ENCODE results near the gene ABCC6. TPM values are rescaled to one million over a fixed set of nuclear protein-coding genes. Genes with fewer than 3 reads are reported as not detected.
"Not testable (repeated sequence)": the region's sequence is repeated elsewhere in the genome, so short reads cannot be mapped to it uniquely, and the experiment has no call there.

Gene ABCC6
- total RNA-seq, 1 experiment from 2014 or later = 1.6 TPM

DNA sequence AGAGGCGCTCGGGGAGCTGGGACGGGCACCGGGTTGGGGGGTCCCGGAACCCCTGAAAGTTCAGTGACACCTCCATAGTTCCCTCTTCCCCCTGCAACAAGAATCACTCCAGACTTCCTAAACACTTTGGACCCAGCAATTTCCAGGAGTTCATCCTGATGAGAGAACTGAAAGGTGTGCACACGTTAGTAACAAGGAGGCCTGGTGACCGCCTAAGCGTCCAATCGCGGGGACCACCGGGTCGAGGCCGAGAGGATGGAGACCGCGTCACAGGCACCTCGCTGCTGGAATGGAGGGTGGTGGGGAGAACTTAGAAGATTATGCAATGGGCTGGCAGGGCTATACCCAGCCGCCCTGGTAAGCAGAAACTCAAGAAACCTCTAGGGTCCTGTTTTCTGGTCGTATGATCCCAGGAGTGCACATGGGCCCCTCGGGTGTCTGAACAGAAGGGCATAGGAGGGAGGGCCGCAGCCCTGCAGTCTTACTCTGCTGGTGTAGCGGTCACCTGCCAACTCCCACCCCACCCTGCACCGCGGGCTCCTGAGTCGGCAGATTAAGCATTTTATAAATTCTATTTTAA, 458 bp upstream of the ABCC6 start:
- DNase-seq (ENCODE audit: low spot score) = not testable (repeated sequence)

DNA sequence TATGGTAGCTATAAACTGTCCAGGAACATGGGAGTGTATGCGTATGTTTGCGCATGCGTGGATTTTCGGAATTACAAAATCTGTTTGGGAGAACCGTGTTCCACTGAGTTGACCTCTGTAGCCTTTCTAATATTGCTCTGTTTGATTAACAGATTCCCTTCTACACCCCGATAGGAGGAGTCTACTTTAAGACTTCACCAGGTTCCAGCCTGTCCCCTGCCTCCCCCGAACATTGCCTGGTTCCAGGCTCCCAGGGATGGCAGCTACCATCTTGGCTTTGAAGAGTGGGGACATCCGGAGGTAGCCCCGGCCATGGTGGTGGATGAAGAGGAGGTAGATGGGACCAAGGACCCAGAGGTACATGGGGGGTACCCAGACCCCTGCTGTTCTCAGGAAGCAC, 1.9 kb downstream of the ABCC6 start:
- not testable (repeated sequence) for DNase-seq (ENCODE audit: low spot score)

DNA sequence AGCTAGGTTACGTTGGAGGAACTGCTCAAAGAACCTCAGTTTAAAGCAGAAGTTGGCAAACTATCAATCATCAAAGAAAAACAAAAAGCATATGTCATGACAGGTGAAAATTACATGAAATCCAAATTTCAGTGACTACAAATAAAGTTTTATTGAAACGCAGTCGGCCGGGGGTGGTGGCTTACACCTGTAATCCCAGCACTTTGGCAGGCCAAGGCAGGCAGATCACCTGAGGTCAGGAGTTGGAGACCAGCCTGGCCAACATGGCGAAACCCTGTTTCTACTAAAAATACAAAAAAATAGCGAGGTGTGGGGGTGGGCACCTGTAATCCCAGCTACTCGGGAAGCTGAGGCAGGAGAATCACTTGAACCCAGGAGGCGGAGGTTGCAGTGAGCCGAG, 2.8 kb downstream of the ABCC6 start:
- DNase-seq (ENCODE audit: low spot score) = not testable (repeated sequence)

DNA sequence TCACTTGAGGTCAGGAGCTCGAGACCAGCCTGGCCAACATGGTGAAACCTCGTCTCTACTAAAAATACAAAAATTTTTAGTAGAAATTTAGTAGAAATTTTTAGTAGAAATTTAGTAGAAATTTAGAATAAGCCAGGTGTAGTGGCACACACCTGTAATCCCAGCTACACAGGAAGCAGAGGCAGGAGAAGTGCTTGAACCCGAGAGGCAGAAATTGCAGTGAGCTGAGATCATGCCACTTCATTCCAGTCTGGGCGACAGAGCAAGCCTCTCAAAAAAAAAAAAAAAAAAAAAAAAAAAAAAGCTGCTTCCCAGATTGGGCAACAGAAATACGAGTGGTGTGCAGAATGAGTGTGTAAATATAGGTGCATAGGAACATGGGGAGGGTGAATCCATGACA, 4.5 kb downstream of the ABCC6 start:
- not testable (repeated sequence) for DNase-seq (ENCODE audit: low spot score)

DNA sequence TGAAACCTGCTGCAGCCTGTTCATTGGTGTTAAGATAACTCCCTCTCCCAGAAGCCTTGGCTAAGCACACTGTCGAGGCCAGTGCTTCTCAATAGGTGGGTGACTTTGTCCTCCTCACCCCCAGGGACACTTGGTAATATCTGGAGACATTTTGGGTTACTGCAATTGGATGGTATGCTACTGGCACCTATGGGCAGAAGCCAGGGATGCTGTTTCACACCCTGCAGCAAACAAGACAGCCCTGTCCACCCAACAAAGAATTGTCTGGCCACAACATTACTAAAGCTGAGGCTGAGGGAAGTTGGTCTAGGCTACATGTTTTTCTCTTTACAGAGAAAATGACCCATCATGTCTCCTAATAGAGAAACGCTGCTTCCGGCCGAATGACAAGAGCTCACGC, 4.9 kb downstream of the ABCC6 start:
- not testable (repeated sequence) for DNase-seq (ENCODE audit: low spot score)

DNA sequence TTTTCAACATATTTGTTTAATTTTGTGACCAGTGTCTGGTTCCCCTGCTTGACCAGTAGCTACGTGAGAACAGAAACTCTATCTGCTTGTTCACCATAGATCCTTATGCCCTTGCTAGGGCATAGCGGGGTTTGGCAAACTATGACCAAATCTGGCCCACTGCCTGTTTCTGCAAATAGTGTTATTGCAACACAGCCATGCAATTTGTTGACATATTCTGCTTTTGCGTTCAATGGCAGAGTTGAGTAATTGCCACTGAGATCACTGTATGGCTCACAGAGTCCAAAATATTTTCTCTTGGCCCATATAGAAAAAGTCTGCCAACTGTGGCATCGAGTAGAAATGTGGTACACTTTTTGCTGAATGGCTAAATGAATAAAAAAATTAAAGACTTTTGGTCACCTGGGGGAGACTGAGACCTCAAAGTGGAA, 9.4 kb downstream of the ABCC6 start:
- peak; percentile 43 for DNase-seq (ENCODE audit: low spot score)

DNA sequence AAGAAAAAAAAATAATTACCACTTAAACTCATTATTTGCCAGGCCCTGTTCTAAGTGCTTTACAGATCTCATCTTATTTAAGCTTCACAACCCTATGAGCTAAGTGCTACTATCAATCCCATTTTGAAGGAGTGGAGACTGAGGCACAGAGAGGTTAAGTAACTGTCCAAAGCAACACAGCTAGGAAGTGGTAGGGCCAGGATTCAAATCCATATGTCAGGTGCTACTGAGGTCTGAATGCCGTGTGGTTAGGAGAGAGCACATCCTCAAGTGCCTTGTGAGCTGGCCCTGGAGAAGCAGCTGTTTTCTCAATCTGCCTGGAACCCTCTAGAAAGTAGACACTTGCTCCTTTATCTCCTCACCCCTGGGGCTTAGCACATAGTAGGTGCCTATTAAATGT, 11.9 kb downstream of the ABCC6 start:
- DNase-seq (ENCODE audit: low spot score) = not testable (repeated sequence)

DNA sequence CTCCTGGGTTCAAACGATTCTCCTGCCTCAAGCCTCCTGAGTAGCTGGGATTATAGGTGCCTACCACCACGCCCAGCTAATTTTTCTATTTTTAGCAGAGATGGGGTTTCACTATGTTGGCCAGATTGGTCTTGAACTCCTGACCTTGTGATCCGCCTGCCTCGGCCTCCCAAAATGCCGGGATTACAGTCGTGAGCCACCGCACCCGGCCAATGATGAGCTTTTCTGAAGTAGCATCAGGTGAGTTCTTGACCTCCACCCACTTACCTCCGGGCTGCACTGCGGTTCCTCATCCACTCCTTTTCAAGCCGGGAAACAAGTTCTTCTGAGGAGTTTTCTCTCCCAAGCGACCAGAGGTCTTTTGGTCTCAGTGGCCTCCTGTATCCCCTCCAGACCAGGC, 14.8 kb downstream of the ABCC6 start:
- not testable (repeated sequence) for DNase-seq (ENCODE audit: low spot score)

DNA sequence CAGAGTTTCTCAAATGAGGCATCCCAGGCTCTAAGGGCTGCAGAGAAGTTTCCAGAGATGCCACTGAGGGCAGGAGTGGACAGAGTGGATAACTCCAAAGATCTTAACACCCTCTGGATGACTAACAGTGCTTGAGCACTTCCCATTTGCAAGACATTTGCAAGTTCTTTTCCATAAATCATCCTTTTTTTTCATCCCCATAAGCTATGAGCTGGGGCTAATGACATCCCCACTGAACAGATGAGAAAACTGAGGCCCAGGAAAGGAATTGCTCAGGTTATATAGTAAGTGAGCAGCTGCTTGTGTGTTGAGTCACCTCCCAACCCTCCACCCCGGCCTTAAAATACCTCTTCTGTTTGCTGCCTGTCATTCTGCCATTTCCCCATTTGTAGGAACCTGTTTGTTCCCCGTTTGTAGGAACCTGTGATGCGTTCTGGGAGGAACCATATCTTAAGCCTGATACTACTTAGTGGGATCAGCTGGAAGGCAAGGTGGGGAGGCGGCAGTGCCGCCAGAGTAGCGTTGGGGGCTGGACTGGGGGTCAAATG, 15.4 kb downstream of the ABCC6 start:
- not testable (repeated sequence) for DNase-seq (ENCODE audit: low spot score)

DNA sequence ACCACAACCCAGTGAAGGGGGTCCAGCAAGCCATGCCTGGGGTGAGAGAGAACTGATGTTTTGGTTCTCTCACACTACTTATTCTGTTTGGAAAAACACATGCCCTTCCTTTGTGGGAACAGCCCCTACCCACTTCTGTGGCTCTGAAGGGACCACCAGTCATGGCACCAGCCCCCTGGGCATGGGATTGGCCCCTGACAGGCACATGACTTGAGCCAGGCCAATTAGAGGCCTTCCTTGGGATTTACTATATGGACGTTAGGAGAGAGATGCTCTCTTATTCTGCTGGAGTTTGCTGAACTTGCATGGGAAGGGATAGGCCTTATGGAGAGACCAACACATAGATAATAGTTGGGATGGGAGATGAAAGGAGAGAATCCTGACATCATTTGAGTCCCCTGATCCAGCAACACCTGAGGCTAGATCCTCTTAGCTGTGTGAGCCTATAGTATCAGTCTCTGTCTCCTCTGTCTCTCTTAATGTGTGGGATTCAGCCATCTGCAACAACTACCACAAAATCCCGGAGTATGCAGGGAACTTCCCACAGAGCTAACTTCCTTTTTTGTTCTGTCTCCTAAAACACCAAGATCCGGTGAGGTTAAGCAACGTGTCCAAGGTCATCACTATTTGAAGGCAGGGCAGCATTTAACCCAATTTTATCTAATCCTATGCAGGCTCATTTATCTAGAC, 16.1 kb downstream of the ABCC6 start:
- peak; percentile 1 for DNase-seq (ENCODE audit: low spot score)

DNA sequence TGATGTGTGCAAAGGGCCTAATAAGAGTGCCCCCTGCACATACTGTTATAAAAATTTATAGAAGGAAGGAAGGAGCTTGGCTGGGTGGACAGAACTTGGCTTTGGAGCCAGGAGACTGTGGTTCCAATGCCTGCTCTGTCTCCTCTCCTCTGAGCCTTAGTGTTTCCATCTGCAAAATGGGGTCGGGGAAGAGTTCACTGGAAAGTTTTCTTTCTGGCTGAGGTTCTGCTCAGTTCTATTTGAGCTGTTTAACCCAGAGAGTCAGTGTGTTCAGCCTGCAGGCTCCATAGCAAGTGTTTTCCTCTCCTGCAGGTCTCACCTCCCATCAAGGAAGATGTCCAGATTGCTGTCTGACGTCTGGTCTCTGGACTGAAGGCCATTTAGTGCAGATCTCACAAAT, 17.4 kb downstream of the ABCC6 start:
- DNase-seq (ENCODE audit: low spot score) = not testable (repeated sequence)

DNA sequence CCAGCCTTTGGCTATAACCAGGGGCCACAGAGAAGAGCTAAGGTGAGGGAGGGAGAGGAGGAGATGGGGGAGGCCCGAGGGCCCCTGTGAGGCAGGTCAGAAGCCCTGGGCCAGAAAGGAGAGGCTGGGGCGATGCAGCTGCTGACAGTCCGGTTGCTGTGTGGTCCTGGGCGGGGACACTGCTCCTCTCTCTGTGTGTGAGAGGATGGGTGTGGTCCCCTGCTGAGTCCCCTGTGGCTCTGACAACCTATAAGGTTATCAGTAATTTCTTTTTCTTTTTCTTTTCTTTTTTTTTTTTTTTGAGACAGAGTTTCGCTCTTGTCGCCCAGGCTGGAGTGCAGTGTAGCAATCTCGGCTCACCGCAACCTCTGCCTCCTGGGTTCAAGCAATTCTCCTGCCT, 18.7 kb downstream of the ABCC6 start:
- DNase-seq (ENCODE audit: low spot score) = not testable (repeated sequence)

DNA sequence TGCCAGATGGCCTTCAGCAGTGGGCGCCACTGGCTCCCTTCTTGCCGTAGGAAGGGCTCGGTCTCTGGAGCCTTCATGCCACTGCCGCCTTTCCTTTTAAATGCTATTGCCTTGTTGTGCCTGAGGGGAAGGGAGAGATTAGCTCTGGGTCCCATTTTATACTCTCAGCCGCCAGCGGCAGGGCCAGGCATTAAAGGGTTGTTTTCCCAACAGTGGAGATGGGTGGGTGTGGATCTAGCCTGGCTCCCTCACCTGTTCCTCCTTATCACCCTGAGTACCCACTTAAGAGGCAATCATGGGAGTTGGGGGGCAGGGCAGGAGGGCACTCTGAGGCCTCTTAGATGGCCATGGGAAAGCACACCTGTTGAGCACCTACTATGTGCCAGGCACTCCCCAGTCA, 19.8 kb downstream of the ABCC6 start:
- not testable (repeated sequence) for DNase-seq (ENCODE audit: low spot score)

DNA sequence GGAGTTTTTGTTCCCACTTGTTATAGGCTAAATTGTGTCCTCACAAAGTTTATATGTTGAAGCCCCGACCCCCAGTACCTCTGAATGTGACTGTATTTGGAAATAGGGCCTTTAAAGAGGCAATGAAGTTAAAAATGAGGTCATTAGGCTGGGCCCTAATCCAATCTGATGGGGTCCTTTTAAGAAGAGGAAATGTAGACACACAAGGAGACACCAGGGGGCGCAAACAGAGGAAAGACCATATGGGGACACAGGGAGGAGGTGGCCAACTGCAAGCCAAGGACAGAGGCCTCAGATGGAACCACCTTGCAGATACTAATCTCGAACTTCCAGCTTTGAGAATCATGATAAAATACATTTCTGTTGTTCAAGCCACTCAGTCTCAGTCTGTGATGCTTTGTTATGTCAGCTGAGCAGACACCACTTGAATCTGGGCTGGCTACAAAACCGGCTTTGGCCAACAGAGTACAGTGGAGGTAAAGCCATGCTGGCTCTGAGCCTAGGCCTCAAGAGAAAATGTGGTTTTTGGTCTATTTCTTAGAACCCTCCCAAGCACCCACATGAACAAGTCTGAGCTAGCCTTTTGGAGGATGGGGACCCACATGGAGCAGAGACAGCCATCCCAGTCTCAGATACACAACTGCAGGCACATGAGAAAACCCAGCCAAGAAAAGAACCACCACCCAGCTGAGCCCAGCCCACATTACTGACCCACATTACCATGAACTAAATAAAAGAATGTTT, 20.7 kb downstream of the ABCC6 start:
- peak; percentile 53 for DNase-seq (ENCODE audit: low spot score)

DNA sequence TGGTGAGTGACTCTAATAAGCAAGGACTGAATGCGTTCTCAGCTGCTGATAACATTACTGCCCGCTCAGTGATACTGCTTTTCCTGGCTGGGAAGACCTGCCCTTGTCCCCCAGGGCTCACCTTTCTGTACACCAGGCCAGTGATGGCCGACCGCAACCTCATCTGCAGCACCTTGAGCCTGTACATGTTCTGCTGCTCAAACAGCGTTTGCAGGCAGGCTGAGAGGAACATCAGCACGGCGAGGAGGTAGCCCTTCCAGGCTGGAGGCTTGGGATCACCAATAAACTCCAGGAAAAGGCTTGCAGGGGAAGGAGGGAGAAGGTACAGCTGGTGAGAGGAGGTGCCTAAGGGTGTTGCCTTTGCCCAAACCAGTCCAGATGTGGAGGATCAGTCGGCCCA, 21.4 kb downstream of the ABCC6 start:
- DNase-seq (ENCODE audit: low spot score) = not testable (repeated sequence)

DNA sequence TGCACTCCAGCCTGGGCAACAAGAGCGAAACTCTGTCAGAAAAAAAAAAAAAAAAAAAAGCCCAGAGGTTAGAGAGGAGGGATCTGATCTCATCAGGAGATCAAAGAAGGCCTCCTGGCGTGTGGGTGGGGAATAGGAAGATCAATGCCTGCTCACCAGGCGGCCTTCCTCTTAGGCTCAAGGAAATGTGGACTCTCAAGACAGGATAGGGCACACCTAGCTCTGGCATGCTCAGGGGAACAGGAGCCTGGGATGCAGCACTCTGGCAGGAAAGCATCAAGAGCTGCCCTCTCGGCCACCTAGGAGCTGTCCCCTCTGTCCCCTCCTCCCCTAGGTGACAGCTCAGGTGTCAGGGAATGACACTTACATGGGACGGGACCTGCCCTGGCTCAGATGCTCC, 22.9 kb downstream of the ABCC6 start:
- not testable (repeated sequence) for DNase-seq (ENCODE audit: low spot score)

DNA sequence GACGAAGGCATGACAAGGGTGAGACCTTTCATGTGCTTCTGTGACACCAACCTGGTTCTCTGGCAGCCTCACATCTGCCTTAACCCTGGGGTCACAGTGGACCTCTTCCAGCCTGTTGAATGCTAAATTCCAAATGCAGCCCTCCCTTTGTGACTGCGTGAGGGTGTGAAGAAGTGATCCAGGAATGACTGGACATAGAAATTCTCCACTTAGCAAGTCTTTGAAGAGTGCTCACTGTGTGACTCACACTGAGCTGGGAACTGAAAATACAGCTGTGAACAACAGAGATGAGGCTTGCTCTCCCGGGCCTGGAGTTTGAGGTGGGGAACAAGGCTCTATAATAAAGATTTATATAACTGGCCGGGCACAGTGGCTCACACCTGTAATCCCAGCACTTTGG, 23.9 kb downstream of the ABCC6 start:
- not testable (repeated sequence) for DNase-seq (ENCODE audit: low spot score)

DNA sequence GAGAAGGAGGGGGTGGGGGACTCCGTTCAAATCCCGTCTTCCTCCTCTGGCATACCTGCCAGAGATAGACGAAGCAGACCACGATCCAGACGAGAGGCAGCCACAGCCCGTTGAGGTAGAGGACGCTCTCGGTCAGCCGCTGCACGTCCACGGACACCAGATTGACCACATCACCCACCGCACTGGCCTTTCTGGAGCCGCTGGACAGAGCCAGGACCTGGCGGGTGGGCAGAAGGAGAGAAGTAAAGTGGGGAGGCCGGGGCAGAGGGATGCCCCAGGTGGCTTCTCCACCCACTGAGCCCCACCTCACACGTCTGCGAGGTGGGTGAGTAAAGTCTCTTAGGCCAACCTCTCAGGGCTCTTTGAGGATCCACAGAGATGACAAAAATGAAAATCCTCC, 25.3 kb downstream of the ABCC6 start:
- no peak for DNase-seq (ENCODE audit: low spot score)

DNA sequence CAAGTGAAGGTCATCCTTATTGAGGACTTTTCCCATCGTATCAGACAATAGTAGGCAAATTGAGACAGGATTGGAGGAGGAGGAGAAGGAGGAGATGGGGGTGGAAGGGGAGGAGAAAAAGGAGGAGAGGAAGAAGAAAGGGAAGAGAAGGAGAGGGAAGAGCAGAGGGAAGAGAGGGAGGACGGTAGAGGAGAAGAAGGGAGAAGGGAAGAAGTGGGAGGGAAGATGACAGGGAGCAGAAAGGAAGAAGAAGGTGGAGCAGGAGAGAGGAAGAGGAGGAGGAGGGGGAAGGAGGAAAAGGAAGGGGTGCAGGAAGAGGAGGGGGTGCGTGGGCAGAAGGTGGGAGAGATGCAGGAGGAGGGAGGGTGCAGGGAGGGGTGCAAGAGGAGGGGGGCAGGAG, 26.0 kb downstream of the ABCC6 start:
- no peak for DNase-seq (ENCODE audit: low spot score)

DNA sequence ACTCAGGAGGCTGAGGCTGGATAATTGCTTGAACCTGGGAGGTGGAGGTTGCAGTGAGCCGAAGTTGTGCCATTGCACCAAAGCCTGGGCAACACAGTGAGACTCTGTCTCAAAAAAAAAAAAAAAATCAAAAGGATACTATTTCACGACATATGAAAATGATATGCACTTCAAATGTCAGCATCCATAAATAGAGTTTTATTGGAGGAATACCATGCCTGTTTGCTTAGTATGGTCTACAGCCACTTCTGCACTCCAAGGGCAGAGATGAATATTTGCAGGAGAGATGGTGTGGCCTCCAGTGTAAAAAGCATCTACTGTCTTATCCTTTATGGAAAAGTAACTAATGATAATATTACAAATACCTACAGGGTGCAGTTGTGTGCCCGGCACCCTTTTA, 27.2 kb downstream of the ABCC6 start:
- DNase-seq (ENCODE audit: low spot score) = no peak

DNA sequence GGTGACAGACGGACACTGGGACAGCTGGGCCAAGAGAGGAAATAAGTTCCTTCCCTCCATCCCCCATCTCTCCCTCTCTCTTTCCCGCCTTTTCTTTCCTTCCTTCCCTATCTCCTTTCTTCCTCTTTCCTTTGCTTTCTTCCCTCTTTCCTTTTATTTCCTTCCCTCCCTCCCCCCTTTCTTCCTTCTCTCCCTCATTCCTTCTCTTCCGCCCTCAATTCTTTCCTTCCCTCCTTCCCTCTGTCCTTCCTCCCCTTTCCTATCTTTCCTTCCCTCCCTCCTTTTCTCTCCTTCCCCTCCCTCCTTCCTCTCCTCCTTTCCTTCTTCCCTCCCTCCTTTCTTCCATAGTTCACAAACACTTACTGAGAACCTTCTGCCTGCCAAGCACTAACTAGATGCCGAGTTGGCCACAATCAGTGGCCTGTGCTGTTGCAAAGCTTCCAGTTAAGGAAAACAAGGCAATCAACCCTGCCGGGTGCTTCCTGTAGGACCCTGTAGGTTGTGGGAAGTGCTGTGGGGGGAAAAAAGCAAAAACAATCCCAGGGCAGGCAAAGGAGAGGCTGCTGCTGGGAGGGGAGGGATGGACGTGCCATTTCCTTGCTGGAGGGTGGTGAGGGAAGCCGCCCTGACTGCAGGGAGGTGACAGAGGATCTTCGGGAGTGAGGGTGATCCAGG, 31.7 kb downstream of the ABCC6 start:
- DNase-seq (ENCODE audit: low spot score) = no peak

DNA sequence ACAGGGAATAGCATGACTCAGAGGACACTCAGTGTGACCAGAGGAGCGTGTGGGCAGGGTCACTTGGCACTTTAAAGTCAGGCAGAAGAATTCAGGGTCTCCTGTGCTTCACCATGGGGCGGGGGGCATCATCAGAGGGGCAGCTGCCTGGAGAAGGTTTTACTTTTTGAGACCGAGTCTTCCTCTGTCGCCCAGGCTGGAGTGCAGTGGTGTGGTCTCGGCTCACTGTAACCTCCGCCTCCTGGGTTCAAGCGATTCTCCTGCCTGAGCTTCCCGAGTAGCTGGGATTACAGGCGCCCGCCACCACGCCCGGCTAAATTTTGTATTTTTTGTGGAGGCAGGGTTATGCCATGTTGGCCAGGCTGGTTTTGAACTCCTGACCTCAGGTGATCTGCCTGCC, 32.3 kb downstream of the ABCC6 start:
- not testable (repeated sequence) for DNase-seq (ENCODE audit: low spot score)

Measured in H4 (cell line).